ENCODE data around the gene ABHD12.
"Not testable (repeated sequence)": the region's sequence is repeated elsewhere in the genome, so short reads cannot be mapped to it uniquely, and the experiment has no call there.

ABHD12 gene

GRCh38 chr20:25353353-25353746 is 37.3 kb downstream of the ABHD12 start:
- DNase-seq: no peak

GRCh38 chr20:25352746-25353145 is 37.9 kb downstream of the ABHD12 start:
- DNase-seq: no peak

- DNase-seq: no peak
Observed at GRCh38 chr20:25351024-25351360, 39.6 kb downstream of the ABHD12 start.

- no peak for DNase-seq
Observed at GRCh38 chr20:25346349-25346748, 44.3 kb downstream of the ABHD12 start.

GRCh38 chr20:25345721-25346120 is 44.9 kb downstream of the ABHD12 start:
- DNase-seq: no peak

GRCh38 chr20:25344634-25345033 is 46.0 kb downstream of the ABHD12 start:
- DNase-seq: no peak

- DNase-seq: no peak
Observed at GRCh38 chr20:25341716-25342680, 48.6 kb downstream of the ABHD12 start.

GRCh38 chr20:25340380-25340779 is 50.3 kb downstream of the ABHD12 start:
- DNase-seq: no peak

GRCh38 chr20:25339608-25340007 is 51.0 kb downstream of the ABHD12 start:
- DNase-seq: no peak

GRCh38 chr20:25338112-25339023 is 52.3 kb downstream of the ABHD12 start:
- no peak for DNase-seq

- DNase-seq: no peak
Observed at GRCh38 chr20:25336561-25337422, 53.8 kb downstream of the ABHD12 start.

- DNase-seq: not testable (repeated sequence)
Observed at GRCh38 chr20:25334972-25335371, 55.7 kb downstream of the ABHD12 start.

GRCh38 chr20:25328954-25329498 is 61.6 kb downstream of the ABHD12 start:
- no peak for DNase-seq

GRCh38 chr20:25327521-25328235 is 63.0 kb downstream of the ABHD12 start:
- DNase-seq: no peak

- no peak for DNase-seq
Observed at GRCh38 chr20:25325997-25326396, 64.6 kb downstream of the ABHD12 start.

GRCh38 chr20:25325073-25325472 is 65.6 kb downstream of the ABHD12 start:
- no peak for DNase-seq

GRCh38 chr20:25324412-25324811 is 66.2 kb downstream of the ABHD12 start:
- DNase-seq: no peak

- DNase-seq: no peak
Observed at GRCh38 chr20:25323496-25324246, 67.0 kb downstream of the ABHD12 start.

GRCh38 chr20:25321991-25322390 is 68.6 kb downstream of the ABHD12 start:
- no peak for DNase-seq

GRCh38 chr20:25321262-25321831 is 69.3 kb downstream of the ABHD12 start:
- DNase-seq: no peak

Measured in right forelimb (tissue), 1 donor.